RWPE1 (cell line): ENCODE data around the gene TMEM63C.
A peak's percentile ranks its signal among the peaks of the same experiment; 100 is the strongest.

Experiments
- CTCF ChIA-PET: fragments of 350-600 bp; sonication (Branson Sonifier 250); formaldehyde crosslinking; extraction: SDS; loops from one replicate; lab custom pipeline; 2021; lab: Yijun Ruan, JAX
- POLR2A ChIA-PET: fragments of 400-600 bp; formaldehyde crosslinking; extraction: SDS; loops from one replicate; lab custom pipeline; 2020; ENCODE audit warnings: antibody characterized with exemption; ENCODE audit not compliant: low non-redundant PET; lab: Yijun Ruan, JAX
- DNase-seq: peaks from one replicate; pipeline ENCODE4 v3.0.0; 2012; ENCODE audit warnings: low spot score
- H3K27ac ChIP-seq: fragments of 450-650 bp; 2 replicates; pipeline ENCODE4 v1.5.1; 2017
- CTCF ChIP-seq: fragments of 450-650 bp; conservative IDR thresholded peaks from 2 replicates; pipeline ENCODE4 v1.5.1; 2017; ENCODE audit warnings: low read depth, mild to moderate bottlenecking

TMEM63C gene

GRCh38 chr14:77248666-77249065 lies 67.1 kb downstream of the TMEM63C start:
- TF ChIP-seq CTCF, result no peak
- ChIA-PET POLR2A (no interaction called here), CTCF (no interaction called here)
- H3K27ac ChIP-seq, result no peak overlapping the region
- DNase-seq, result peak; percentile 11

DNA sequence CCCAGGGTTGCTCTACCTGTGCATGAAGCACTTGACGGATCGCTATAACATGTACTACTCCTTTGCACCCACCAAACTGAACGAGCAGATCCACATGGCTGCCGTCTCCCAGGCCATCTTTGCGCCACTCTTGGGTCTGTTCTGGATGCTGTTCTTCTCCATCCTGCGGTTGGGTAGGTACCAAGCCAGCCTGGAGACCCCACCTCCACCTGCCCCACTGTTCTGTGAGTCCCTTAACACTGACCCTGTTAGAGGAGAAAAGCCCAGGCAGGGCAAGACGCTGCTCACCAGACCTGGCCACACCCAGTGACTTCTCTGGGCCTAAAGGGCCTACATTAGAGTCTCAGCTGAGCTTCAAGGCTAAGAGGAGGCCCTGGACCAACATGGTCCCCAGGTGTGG lies 67.7 kb downstream of the TMEM63C start:
- CTCF ChIA-PET, result no interaction called here
- POLR2A ChIA-PET, result no interaction called here
- TF ChIP-seq CTCF, result no peak
- no peak for DNase-seq
- H3K27ac ChIP-seq, result no peak overlapping the region

- no peak for DNase-seq
- no peak for TF ChIP-seq CTCF
- ChIA-PET CTCF (no interaction called here), POLR2A (no interaction called here)
- no peak overlapping the region for H3K27ac ChIP-seq
Measured at GRCh38 chr14:77250927-77251326, 69.3 kb downstream of the TMEM63C start.

- POLR2A ChIA-PET, result no interaction called here
- no peak overlapping the region for H3K27ac ChIP-seq
- no peak for DNase-seq
- TF ChIP-seq CTCF, result no peak
- CTCF ChIA-PET, result interaction anchor here (0.7 kb wide), 1 partner anchor 100 kb away, joined by 3 read pairs; no protein-coding TSS in a partner anchor
Measured at GRCh38 chr14:77251870-77252269, 70.3 kb downstream of the TMEM63C start.

DNA sequence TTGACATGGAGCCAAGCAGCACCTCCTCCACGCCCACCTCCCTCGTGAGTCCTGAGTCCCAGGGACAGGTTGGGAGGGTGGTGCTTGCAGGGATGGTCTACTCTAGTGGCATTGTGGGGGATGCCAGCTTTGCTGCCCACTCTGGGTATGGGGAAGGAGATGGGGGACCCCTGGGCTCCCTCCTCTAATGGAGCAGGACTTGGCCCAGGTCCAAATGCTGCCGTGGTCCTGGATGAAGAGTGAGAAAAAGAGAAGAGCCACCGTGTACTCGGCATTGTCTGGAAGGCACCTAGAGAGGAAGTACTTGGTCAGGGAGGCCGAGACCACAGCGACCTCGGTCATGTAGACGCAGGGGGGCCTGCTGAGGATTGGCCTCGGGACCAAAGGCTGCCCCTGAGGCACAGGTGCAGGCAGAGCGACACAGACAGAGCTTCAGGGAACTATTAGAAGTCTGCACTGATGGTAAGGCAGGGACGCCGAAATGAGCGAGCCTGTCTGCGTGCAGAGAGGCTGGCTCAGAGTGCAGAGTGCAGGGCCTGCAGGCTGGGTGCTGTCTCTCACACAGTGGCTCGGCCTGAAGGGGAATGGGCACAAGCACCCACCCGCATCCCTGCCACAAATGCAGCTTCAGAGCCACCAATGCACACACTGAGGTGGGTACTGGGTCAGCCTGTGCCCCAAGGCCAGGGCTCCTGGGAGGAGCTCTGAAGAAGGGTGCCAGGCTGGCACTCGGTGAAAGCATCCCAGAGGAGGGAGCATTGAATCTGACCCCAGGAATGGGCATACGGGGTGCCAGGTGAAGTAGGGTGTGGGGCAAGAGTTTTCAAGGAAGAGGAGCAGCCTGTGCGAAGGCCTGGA lies 72.0 kb downstream of the TMEM63C start:
- no peak for DNase-seq
- POLR2A ChIA-PET, result no interaction called here
- H3K27ac ChIP-seq, result no peak overlapping the region
- no peak for TF ChIP-seq CTCF
- CTCF ChIA-PET, result no interaction called here

DNA sequence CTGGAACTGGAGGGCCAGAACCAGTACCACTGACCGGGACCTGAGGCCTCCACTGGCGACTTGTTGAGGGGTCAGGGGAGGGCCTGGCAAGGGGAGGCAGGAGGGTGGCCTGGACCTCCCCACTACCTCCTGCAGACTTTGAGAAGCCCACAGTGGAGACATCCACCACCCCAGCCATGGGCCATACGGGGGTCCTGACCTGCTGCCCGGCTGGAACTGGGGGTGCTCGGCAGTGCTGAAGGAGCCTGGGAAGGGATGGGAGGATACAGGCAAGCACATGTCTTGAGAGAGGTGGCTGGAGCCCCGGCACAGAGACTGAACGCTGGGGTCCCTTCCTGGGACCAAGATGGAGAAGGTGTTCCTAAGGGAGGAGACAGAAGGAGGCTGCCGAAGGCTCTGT lies 75.1 kb downstream of the TMEM63C start:
- DNase-seq, result no peak
- no peak for TF ChIP-seq CTCF
- POLR2A ChIA-PET, result no interaction called here
- CTCF ChIA-PET, result no interaction called here
- no peak overlapping the region for H3K27ac ChIP-seq
